HG02840 (cell line): Measurements from ENCODE around the gene BMPR1B.
"Not testable (repeated sequence)": the region's sequence is repeated elsewhere in the genome, so short reads cannot be mapped to it uniquely, and the experiment has no call there.

Experiments used
- ATAC-seq: cut with Tn5 transposase; IDR thresholded peaks from one replicate; pipeline ENCODE4 v1.9.1; 2021; ENCODE audit warnings: mild to moderate bottlenecking, moderate library complexity, moderate number of reproducible peaks; ENCODE audit not compliant: unreplicated experiment, low FRiP score

Gene BMPR1B

DNA sequence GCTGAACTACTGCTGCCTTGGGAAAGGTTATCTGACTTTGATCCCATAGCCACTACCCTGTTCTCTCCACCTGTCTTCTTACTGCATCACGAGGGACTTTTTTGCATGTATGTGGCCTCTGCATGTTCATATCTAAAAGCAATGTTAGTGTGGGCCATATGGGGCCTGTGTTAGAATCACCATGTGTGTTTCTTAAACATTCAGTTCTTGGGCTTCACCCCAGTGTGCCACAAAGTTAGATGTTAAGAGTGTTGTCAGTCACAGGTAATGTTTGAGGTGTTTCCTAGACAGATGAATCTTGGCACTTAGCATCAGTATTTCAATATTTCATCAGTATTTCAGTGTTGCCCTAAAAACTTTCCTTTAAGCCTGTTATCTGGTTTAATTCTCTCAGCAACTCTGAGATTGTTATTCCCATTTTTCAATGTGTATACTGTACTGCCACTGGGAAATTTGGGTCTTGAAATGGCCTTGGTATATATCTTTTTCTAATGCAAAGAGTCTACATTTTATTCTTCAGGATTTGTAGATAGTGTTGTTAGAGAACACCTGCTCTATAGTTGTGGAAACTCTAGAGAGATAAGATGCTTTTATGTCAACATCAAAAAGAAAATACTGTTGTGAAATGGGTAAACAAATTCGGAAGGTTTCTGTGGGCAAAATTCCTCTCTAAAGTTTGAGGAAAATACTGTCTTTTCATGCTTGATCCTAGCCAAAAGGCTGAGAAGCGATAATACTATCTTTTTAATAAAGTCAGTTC, 259.7 kb downstream of the BMPR1B start:
- ATAC-seq: no peak

DNA sequence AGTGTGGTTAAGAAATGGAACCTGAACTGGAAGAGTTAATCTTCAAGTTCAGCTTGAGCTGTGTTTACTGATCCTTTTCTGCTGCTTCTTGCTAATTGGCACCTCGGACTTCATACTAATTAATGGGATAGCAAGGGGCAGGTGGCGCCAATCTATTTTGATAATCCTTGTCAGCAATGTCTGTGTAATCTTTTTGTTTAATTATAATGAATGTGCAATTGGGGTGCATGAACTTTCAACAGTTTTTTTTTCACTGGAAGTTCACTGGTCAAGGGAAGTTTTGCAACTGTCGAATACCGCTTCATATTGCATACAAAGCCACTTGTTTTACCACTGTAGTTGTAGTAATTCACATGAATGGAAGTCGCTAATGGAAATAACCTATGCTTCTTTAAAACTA, 261.0 kb downstream of the BMPR1B start:
- ATAC-seq: no peak

DNA sequence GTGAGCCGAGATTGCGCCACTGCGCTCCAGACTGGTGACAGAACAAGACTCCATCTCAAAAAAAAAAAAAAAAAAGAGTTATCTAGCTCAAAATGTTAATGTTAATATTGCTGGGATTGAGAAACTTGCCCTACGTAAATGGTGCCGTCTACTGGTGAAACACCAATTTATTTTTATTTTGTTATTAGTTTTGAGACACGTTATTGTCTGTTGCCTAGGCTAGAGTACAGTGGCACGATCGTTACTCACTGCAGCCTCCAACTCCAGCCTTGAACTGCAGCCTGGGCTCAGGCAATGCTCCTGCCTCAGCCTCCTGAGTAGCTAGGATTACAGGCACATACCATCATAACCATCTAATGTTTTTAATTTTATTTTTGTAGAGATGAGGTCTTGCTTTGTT, 262.8 kb downstream of the BMPR1B start:
- no peak for ATAC-seq

DNA sequence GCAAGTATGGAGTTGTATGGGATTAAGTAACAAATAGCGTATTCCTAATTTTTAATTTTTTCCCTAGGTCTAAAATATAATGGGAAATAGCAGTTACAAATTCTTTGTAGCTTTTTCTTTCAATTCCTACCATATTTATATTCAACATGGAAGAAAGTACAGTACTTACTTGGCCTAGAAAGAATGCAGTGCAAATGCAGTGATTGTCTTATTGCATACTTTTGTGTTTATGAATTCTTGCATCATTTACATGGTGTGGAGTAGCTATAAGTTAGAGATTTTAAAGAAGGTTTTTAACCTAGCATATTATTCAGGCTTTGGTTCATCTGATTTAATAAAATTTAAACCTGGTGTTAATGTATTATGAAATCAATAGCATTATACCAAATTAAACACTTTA, 263.3 kb downstream of the BMPR1B start:
- no peak for ATAC-seq

DNA sequence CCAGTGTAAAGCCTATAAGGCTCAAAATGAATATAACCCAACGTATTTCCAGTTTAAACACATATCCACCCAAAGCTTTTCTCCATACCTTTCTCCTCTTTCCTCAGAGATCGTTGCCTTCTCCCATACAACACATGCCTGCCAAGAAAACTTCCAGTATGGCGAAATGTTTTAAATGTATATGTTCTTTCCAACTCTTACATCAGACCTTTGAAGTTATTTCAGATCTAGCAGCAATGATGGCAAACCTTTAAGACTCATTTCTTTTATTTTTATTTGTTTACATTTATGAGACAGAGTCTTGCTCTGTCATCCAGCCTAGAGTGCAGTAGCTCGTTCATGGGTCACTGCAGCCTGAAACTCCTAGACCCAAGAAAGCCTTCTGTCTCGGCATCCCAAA, 265.4 kb downstream of the BMPR1B start:
- ATAC-seq: no peak

DNA sequence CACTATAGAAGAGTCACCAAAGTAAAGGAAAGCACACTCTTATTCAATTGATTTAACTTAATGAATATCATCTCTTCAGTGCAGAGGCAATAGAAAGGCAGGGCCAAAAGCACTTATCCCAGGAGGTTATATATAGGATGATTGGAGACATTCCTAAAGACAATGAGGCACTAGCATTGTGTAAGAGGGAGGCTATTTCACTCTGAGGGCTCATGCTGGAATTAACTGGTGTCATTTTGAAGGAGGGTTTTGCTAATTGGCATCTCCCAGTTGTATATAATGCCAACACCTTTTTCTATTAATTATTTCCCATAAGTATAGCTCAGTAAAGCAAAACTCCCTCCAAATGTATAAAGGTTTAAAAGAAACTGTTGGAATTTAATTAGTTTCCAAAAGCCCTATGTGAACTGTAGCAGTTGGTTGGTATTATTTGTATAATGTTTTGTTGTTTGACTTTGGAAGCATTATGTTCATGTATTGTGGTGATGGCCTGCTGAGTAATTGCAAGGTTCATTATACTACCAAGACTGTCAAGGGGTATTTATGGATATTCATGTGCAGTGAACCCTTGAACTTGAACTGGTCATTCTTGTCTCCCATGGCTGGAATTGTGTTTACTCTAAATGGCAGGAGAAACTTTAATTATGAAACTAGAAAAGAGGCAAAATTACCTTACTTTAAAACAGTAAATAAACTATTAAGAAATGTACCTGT, 270.3 kb downstream of the BMPR1B start:
- no peak for ATAC-seq

DNA sequence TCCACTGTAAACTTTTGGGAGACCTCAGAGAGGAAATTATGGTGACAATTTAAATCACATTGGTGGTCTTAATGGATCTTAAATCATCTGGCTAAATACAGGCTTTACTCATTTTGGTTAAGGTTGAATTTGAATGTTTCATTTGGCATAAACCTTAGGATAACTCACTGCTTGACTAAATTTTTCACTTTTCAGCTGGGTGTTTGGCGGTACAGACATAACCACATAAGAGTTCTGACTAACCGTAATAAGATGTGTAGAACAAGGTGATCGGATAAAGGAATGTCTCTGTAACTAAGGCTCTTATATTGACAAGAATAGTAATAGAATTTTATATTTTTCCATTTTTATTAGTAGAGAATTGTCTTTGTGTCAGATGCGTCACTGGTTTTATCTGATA, 281.0 kb downstream of the BMPR1B start:
- no peak for ATAC-seq

DNA sequence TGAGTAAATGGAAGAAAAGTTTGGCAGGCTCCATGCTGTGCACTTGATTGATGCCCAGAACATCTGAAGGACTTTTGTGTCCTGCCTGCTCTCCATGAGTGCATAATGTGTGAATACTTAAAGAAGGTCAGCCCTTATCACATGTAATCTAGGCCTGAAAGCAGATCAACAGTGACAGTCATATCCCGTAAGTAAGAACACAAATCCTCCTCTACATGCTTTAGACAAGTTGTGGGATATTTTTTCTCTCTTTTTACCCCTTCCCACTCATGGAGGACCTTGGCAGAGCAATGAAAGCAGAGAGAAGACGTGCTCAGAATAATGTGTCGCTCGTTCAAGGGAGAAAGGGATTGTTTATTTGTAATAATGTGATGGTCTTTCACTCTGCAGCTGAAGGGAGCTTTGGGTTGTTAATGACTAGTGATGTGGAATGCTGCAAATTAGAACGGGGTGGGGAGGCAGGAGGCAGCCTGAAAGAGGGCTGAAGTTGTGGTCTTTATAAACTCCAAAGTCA, 286.6 kb downstream of the BMPR1B start:
- no peak for ATAC-seq

DNA sequence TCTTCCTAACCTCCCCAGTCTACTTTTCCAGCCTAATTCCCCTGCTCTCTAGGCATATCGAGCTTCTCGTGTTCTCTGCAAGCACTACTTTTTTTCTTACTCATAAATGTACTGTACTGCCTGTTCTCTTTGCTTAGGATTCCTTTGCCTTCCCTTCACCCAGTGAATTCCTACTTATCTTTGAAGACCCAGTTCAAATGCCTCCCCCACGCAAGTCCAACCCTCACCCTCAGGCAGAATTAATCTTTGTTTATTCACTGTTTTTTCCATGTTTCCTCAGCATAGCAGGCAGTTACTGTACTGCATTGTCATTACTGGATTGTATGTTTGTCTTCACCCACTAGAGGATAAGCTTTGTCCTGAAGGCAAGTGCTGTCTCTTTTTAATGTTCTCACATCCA, 287.7 kb downstream of the BMPR1B start:
- no peak for ATAC-seq

DNA sequence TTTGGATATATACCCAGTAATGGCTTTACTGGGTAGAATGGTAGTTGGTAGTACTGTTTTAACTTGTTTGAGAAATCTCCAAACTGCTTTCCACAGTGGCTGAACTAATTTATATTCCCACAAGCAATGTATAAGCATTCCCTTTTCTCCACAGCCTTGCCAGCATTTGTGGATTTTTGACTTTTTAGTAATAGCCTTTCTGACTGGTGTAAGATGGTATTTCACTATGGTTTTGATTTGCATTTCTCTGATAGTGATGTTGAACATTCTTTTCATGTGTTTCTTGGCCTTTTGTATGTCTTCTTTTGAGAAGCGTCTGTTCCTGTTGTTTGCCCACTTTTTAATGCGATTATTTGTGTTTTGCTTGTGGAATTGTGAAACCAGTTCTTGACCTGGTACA, 290.5 kb downstream of the BMPR1B start:
- no peak for ATAC-seq

DNA sequence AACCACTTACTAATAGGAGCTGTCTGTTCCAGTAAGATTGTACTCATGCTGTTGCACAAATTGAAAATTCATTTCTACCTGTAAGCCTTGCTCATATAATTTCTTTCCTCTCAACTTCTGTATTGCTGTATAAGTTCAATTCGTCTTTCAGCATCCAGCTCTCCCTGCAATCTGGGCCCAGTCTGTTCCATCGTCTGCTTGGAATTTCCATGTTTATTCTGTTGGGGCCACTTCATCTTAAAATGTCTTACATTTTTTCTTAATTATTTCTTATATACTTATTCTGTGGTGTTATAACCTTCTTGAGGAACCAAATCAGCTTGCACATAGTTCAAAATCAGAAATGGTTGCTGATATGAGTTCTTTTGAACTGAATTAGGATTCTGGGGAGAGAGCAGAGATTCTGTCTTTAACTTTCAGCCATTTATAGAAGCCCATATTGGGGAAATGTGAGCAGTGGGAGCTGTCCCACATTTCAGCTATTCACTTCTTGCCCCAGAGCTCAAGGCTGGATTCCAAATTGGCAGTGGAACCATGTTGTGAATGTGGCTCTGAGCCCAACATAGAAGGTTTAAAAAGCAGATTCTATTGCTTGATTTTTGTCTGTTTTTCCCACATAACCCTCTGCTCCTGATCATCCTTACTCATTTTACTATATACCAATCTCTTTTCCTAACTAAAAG, 291.9 kb downstream of the BMPR1B start:
- no peak for ATAC-seq

DNA sequence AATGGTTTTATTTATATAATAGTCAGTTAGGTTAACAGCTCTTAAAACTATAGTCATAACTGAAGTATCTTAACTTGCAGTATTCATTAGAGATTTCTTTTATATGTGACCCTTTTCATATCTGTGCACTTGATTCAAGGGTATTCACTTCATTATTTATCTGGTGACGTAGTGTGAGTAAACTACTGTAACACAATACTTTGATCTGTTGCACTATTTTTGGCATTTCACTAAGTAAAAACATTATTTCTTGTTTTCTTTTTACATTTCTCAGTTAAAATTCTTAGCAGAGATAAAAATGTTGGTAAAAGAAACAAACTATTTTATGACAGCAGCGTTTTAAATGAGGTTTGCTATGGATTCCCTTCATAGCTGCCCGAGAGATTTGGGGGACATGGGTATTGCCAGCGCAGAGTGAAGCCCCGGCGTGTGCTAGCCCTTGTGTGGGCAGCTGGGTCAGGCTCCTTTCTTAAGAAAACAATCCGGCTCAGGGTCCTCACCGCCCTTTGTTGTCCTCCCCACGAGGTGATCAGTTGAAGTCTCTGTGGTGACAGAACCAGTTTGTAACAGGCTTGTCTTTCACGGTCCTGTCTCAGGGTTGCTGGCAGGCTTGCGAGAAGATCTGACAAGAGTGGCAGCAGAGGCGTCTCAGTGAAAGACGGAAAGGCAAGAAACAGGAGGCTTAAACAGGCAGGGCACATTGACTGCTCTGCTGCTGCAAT, 293.4 kb downstream of the BMPR1B start:
- ATAC-seq: no peak

DNA sequence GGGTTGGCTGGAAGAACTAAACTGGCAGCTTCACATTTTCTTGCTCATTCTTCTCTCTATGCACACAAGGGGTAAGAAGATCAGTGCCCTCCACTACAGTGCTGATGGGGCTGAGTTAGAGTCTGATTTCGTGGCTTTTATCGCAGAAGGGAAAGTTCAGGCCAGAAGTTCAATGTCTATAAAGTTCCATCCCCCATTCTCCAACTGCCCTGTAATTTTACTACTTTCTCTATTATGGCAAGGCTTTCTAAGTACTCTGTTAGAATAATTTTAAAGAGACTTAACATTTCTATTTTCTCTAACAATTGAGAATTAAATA, 293.9 kb downstream of the BMPR1B start:
- ATAC-seq: no peak

DNA sequence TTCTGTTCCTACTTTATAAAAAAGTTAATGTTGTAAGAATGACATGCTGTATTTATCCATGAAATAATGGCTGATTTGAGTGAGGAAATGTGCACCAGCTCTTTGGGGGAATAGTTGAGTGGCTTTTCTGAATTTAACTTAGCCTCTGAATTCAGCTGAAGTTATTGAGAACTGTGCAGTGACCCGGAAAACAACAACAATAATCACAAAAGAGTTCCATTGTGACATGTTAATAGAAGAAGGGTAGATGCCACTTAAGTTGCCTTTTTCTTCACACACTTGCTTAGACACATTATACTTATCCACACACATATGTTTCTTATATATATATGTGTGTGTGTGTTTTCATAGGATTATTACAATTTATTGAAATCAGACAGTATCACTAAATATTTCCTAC, 301.2 kb downstream of the BMPR1B start:
- no peak for ATAC-seq

DNA sequence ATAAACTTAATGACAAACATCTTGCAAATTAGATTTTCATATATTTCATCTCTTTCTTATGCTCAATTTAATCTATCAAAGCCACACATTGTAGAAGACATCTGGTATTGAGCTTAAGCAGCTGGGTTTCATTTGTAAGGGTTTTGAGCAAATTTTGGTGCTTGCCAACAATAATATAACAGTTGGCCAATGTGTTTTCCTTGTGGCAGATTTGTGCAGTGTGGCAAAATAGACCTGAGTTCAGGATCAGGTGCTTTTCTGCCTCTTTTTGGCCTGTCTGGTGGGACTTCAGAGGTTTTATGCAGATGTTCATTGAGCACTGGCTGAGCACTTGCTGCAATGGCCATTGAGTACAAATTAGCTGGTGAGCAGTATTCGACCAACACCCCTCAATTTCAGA, 301.9 kb downstream of the BMPR1B start:
- no peak for ATAC-seq

DNA sequence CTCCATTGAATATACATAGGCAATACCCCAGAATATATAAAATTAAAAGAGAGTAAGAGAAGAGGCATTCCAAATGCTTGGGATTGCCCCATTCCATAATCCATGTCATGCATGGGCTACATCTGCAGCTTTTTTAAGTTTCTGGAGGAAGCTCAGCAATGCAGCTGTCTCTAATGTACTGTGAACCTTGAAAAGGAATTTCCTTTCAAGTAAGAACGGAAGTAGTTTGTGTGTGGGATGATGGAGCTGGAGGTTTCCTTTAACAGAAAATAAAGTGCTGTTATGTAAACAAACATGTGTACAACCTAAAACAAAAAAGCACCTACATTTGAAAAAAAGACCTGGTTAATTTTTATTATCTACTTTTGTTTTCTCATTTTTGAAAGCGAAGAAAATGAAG, 303.5 kb downstream of the BMPR1B start:
- no peak for ATAC-seq

DNA sequence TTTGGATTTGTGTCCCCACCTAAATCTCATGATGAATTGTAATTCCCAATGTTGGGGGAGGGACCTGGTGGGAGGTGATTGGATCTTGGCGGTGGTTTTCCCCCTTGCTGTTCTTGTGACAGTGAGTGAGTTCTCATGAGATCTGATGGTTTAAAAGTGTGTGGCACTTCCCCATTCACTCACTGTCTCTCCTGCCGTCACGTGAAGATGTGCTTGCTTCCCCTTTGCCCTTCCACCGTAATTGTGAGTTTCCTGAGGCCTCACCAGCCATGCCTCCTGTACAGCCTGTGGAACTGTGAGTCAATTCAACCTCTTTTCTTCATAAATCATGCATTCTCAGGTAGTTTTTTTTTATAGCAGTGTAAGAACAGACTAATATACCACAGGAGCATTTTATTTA, 304.0 kb downstream of the BMPR1B start:
- not testable (repeated sequence) for ATAC-seq

DNA sequence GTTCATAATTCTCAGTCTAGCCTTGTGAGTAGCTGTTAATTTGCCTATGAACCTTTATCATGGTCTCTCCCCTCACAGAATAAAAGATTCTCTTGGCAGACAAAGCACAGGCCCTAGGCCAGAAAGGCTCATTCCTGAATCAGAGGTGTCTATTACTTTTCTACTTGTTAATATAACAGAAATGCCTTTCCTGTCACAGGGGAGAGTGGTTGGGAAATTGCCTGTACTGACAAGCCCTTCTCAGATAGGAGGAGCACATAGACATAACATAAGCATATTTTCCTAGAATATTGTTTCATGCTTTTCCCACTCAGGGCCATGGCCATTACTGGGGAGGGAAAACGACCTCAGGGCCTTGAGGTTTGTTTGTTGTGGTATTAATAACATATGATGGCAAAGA, 308.3 kb downstream of the BMPR1B start:
- ATAC-seq: no peak

DNA sequence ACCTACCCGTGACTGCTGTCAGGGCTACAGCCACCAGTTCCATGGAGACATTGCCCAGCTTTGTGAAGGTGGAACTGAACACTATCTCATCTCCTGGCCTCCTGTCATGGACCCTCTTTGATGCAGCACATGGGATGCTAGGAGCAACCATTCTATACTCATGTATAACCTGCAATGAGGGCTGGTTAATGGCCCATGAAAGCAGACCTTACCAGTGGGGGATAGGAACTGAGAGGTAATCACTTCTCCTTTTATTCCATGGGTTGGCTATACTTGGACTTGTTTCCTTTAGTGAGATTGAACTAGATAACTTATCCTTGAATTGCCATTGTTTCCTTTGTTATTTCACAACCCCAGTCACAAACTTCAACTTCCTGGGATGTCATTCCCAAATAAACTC, 310.6 kb downstream of the BMPR1B start:
- no peak for ATAC-seq

DNA sequence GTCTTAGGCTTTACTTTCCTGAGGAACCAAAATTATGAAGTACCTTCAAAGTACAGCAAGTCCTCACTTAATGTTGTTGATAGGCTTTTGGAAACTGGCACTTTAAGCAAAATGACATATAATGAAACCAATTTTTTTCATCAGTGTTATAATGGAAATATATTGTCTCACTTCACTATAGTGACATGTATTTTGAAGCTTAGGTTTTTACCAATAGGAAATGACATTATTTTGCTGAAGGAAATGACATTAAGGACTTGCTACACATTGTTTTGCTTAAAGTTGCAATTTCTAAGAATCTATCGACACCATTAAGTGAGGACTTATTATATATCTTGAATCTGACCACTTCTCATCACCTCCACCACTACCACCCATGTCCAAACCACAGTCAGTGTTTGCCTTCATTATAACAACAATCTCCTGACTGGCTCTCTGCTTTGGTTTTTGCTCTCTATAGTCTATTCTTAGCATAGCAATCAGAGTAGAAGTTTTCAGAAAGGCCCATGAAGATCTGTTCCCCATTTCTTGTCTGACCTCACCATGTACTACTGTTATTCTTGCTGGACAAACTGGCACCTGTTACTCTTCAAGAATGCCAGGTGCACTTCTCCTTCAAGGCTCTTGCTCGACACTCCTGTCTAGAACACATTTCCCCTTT, 311.2 kb downstream of the BMPR1B start:
- ATAC-seq: no peak
